GM10266 (cell line): ENCODE measurements around the gene C4orf50.

Source experiments
- DNase-seq: peaks from one replicate; pipeline ENCODE4 v3.0.0; 2012; ENCODE audit errors: extremely low spot score
- CTCF ChIP-seq: IDR thresholded peaks from 2 replicates; pipeline ENCODE4 v1.5.1; 2012; ENCODE audit warnings: mild to moderate bottlenecking, low read depth; ENCODE audit not compliant: control insufficient read depth, insufficient read depth; ENCODE audit errors: missing control alignments

Gene C4orf50

GRCh38 chr4:5933116-5933515 lies 85.1 kb downstream of the C4orf50 start:
- TF ChIP-seq CTCF, result no peak
- no peak for DNase-seq

- DNase-seq, result no peak
- no peak for TF ChIP-seq CTCF
These were observed 86.1 kb downstream of the C4orf50 start for GRCh38 chr4:5932035-5932568.

- TF ChIP-seq CTCF, result no peak
- no peak for DNase-seq
These were observed 86.7 kb downstream of the C4orf50 start for GRCh38 chr4:5931526-5931925.

- DNase-seq, result no peak
- TF ChIP-seq CTCF, result no peak
These were observed 87.4 kb downstream of the C4orf50 start for GRCh38 chr4:5930876-5931275.

DNA sequence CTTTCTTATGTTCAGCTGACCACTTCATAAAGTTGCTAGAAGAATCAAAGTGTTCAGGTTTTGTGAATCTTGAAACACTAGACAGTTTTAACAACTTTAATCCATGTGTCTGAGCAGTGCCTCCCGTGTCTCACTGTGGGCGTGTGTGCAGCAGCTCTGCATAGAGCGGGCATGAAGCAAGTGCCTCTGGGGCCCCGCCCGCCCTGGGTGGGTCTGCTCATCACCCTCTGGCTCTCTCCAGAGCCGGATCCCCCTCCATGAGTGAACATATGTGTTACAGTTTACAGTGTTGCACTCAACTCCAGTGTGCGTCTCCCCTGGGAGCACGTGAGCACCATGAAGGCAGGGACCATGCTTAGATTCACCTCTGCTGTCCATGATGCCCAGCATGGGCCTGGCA lies 87.8 kb downstream of the C4orf50 start:
- no peak for TF ChIP-seq CTCF
- DNase-seq, result no peak

DNA sequence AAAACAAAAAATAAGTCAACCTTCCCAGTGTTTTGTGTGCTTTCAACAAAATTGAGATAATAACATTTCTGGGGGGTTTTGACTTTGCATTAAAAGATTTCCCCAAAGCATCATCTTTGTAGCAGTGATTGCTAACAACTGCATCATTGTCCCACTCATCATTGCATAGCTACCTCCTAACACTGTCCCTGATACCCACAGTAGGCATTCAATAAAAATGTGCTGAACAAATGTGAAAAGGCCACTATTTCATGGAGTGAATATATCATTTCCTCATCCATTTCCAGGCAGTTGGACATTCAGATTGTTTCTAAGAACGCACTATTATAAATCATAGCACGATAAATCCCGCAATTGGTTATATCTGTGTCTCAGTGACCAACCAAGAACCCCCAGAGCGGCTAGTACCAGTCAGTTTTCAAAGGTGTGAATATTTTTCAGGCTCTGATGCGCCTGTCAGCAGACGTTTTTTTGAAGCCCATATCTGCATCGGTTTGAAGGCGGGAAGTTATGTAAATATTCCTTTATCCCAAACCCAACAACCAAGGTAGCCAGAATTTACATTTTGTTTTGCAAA lies 89.3 kb downstream of the C4orf50 start:
- no peak for DNase-seq
- TF ChIP-seq CTCF, result no peak

DNA sequence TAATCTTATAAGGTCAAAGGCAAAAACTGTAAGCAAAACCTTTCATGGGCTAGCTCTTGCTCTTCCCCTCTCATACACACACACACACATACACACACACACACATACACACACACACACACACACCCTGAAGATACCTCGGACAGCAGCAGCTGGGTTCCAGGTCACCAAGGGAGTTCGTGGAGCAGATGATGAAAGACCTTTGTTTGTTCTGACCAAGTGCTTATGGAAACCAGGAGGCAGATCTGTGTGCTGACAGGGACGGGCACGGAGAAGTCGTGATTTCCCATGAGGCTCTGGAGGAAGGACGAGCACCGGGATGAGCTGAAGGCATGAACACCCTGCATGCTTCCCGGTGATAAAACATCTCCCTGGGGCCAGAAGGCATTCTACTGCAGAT lies 90.0 kb downstream of the C4orf50 start:
- DNase-seq, result no peak
- TF ChIP-seq CTCF, result no peak
